Measurements from ENCODE around the gene DLGAP1.

DNA sequence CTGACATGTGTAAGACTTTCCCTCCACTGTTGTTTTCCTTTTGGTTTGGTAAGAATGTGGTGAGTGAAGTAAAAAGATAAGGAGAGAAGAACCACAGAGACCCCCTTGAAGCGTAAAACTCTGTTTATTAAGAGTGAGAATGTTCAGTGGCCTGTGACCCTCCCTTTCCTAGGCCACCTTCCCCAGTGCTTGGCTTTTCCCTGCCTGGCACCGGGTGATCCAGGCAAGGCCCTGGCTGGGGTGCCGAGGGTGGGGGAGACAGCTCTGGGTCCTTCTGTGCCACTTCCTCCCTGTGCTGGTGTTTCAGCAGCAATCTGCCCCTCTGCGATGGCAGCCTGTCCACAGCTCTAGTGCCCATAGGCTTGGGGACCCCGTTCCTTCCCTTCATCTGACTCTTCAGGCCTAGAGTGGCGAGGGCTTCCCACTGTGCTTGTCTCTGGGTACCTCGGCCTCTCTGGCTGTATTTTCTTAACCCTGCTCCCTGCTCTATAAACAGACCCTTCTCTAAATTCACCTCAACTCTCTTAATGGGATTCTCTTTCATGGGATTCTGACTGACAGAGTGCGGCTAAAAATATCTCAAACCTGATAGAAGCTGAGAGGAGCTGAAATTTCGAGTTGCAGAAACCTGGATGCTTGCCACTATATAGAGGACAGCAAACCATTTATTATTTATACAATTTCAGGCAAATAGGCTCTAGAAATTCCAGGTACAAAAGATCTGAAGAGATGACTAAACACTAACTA, 461.0 kb downstream of the DLGAP1 start:
- TF ChIP-seq, protein P1, sequence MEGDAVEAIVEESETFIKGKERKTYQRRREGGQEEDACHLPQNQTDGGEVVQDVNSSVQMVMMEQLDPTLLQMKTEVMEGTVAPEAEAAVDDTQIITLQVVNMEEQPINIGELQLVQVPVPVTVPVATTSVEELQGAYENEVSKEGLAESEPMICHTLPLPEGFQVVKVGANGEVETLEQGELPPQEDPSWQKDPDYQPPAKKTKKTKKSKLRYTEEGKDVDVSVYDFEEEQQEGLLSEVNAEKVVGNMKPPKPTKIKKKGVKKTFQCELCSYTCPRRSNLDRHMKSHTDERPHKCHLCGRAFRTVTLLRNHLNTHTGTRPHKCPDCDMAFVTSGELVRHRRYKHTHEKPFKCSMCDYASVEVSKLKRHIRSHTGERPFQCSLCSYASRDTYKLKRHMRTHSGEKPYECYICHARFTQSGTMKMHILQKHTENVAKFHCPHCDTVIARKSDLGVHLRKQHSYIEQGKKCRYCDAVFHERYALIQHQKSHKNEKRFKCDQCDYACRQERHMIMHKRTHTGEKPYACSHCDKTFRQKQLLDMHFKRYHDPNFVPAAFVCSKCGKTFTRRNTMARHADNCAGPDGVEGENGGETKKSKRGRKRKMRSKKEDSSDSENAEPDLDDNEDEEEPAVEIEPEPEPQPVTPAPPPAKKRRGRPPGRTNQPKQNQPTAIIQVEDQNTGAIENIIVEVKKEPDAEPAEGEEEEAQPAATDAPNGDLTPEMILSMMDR (IDR thresholded peaks at IDR 0.05; ENCODE audit: poor library complexity): no peak
- no peak for TF ChIP-seq EZH2 (IDR thresholded peaks at IDR 0.05; ENCODE audit: borderline replicate concordance)
- TF ChIP-seq EZH2phosphoT487 (IDR thresholded peaks at IDR 0.05; ENCODE audit: low read depth, severe bottlenecking, unreplicated experiment): no peak
